ENCODE measurements around the gene CCDC136. TPM values are rescaled to one million over a fixed set of nuclear protein-coding genes. Genes with fewer than 3 reads are reported as not detected.

Gene CCDC136
- total and polyA plus RNA-seq, 2 experiments from 2014 or later = 27.1 to 55.7 TPM

- Histone ChIP-seq H3K79me2 (replicated peaks; ENCODE audit: insufficient read depth) (no peaks in the 10 kb centered on the region), H3K36me3 (ENCODE audit: insufficient read depth) (no peaks in the 10 kb centered on the region), H4K20me1 (replicated peaks; ENCODE audit: insufficient read depth) (no peaks in the 10 kb centered on the region), H3K4me1 (ENCODE audit: insufficient read depth) (peaks cover 3% of the 10 kb centered on the region; the same call in 1 of the 2 replicates), H3K4me2 (no peak overlapping the region), H3K4me3 (no peak overlapping the region), H2AFZ (no peak overlapping the region), H3K27me3 (ENCODE audit: insufficient read depth) (no peaks in the 10 kb centered on the region), H3F3A (replicated peaks; ENCODE audit: low read depth) (no peaks in the 10 kb centered on the region), H3K27ac (ENCODE audit: low read depth) (no peak overlapping the region), H3K9me2 (ENCODE audit: insufficient read depth) (no peaks in the 10 kb centered on the region)
- Mint-ChIP-seq H3K4me3 (no peak overlapping the region), H3K9me3 (no peaks in the 10 kb centered on the region; the same call in 2 of the 3 replicates), H3K4me1 (peaks cover 7% of the 10 kb centered on the region), H3K36me3 (ENCODE audit: low read depth) (no peaks in the 10 kb centered on the region; the same call in 2 of the 3 replicates), H3K27me3 (ENCODE audit: insufficient read depth, low read depth, poor library complexity) (peaks cover 9% of the 10 kb centered on the region), H3K27ac (no peak overlapping the region)
- DNase-seq (ENCODE audit: low spot score) = no peak
- no peak for ATAC-seq
- TF ChIP-seq EZH2 (IDR thresholded peaks at IDR 0.05; ENCODE audit: low read depth, unreplicated experiment) = no peak
- TF ChIP-seq ZNF462 (CRISPR knock-in tag; IDR thresholded peaks at IDR 0.05) = no peak
- TF ChIP-seq CTCF (conservative IDR thresholded peaks at IDR 0.05; ENCODE audit: low read depth in 2 of 2) = no peak
- TF ChIP-seq POLR2AphosphoS5 (IDR thresholded peaks at IDR 0.05; ENCODE audit: low read depth) = no peak
- no peak for TF ChIP-seq EZH2phosphoT487 (IDR thresholded peaks at IDR 0.05; ENCODE audit: unreplicated experiment)
- no peak for TF ChIP-seq CREB1 (CRISPR knock-in tag; IDR thresholded peaks at IDR 0.05; ENCODE audit: low read depth)
- TF ChIP-seq ZNF331 (CRISPR knock-in tag; IDR thresholded peaks at IDR 0.05; ENCODE audit: low read depth) = no peak
- TF ChIP-seq ZNF114 (CRISPR knock-in tag; IDR thresholded peaks at IDR 0.05) = no peak
- TF ChIP-seq STAT1 (IDR thresholded peaks at IDR 0.05; ENCODE audit: unreplicated experiment) = no peak
- no peak for TF ChIP-seq JUNB (IDR thresholded peaks at IDR 0.05; ENCODE audit: unreplicated experiment)
- no peak for TF ChIP-seq ETS1 (IDR thresholded peaks at IDR 0.05)
- TF ChIP-seq REST (IDR thresholded peaks at IDR 0.05; ENCODE audit: unreplicated experiment) = no peak
- TF ChIP-seq NANOG (IDR thresholded peaks at IDR 0.05; ENCODE audit: borderline replicate concordance) = no peak
Observed at GRCh38 chr7:128839751-128840177, 48.0 kb downstream of the CCDC136 start.

All from GM23338 (cell line).